Hepatocyte (in vitro differentiated cells): ENCODE measurements around the gene HSPA12A.

ENCODE experiments used
- CTCF ChIP-seq: fragments of 200-600 bp; sonication (generic); IDR thresholded peaks from 2 replicates; pipeline ENCODE4 v1.5.1; 2016; ENCODE audit warnings: antibody characterized with exemption, mild to moderate bottlenecking; ENCODE audit not compliant: poor library complexity
- EZH2 ChIP-seq: fragments of 200-600 bp; sonication (generic); IDR thresholded peaks from 2 replicates; pipeline ENCODE4 v1.6.1; 2016; ENCODE audit warnings: antibody characterized with exemption, mild to moderate bottlenecking, borderline replicate concordance
- EZH2phosphoT487 ChIP-seq: fragments of 200-600 bp; sonication (generic); IDR thresholded peaks from one replicate; pipeline ENCODE4 v1.6.1; 2018; ENCODE audit warnings: antibody characterized with exemption, mild to moderate bottlenecking, low read depth, moderate library complexity; ENCODE audit not compliant: unreplicated experiment, severe bottlenecking

- TF ChIP-seq CTCF (no peak), EZH2 (no peak), EZH2phosphoT487 (no peak)
Observed at GRCh38 chr10:116694927-116695268, 47.5 kb downstream of the HSPA12A start.
